Mesothelial cell of epicardium (in vitro differentiated cells): ENCODE measurements around the gene RNF20. TPM values are rescaled to one million over a fixed set of nuclear protein-coding genes. Genes with fewer than 3 reads are reported as not detected.

Experiments used
- DNase-seq, 2 experiments: peaks; one replicate each; pipeline ENCODE4 v3.0.0; 2021; ENCODE audit warnings: low spot score in 2 of 2; ENCODE audit not compliant: unreplicated experiment in 2 of 2
- H3K27ac Mint-ChIP-seq: 2 replicates; pipeline ENCODE4 v1.8.0; 2021; ENCODE audit warnings: mixed read lengths
- H3K27me3 Mint-ChIP-seq: 2 replicates; pipeline ENCODE4 v1.8.0; 2021; ENCODE audit warnings: low read depth, mixed read lengths
- H3K36me3 Mint-ChIP-seq: 2 replicates; pipeline ENCODE4 v1.8.0; 2021; ENCODE audit warnings: mixed read lengths
- H3K4me1 Mint-ChIP-seq: 2 replicates; pipeline ENCODE4 v1.8.0; 2021; ENCODE audit warnings: mixed read lengths
- H3K4me3 Mint-ChIP-seq: 2 replicates; pipeline ENCODE4 v1.8.0; 2021; ENCODE audit warnings: mild to moderate bottlenecking, moderate library complexity, mixed read lengths
- H3K9me3 Mint-ChIP-seq: 2 replicates; pipeline ENCODE4 v1.8.0; 2021; ENCODE audit warnings: mixed read lengths
- total RNA-seq: library from RNA; stranded (reverse); gene quantifications from 3 replicates; pipeline ENCODE4 v1.2.1, GENCODE V29; 2021
- TF ChIP-seq, protein P1 (sequence below): fragments of 200-600 bp; sonication (generic); IDR thresholded peaks from one replicate; pipeline ENCODE4 v1.5.0; 2021; ENCODE audit warnings: antibody characterized with exemption; ENCODE audit not compliant: unreplicated experiment

Gene RNF20
- total RNA-seq, 1 donor from 2014 or later, result 49.0 TPM

- Mint-ChIP-seq H3K27ac (no peak overlapping the region), H3K9me3 (no peaks in the 10 kb centered on the region), H3K27me3 (no peaks in the 10 kb centered on the region), H3K4me1 (peaks cover 9% of the 10 kb centered on the region), H3K36me3 (peaks cover 2% of the 10 kb centered on the region), H3K4me3 (no peak overlapping the region)
- TF ChIP-seq, protein P1, sequence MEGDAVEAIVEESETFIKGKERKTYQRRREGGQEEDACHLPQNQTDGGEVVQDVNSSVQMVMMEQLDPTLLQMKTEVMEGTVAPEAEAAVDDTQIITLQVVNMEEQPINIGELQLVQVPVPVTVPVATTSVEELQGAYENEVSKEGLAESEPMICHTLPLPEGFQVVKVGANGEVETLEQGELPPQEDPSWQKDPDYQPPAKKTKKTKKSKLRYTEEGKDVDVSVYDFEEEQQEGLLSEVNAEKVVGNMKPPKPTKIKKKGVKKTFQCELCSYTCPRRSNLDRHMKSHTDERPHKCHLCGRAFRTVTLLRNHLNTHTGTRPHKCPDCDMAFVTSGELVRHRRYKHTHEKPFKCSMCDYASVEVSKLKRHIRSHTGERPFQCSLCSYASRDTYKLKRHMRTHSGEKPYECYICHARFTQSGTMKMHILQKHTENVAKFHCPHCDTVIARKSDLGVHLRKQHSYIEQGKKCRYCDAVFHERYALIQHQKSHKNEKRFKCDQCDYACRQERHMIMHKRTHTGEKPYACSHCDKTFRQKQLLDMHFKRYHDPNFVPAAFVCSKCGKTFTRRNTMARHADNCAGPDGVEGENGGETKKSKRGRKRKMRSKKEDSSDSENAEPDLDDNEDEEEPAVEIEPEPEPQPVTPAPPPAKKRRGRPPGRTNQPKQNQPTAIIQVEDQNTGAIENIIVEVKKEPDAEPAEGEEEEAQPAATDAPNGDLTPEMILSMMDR, result no peak
- no peak for DNase-seq
Measured at GRCh38 chr9:101574731-101575333, 41.2 kb downstream of the RNF20 start.

- no peaks in the 10 kb centered on the region for H3K9me3 Mint-ChIP-seq
- DNase-seq, result no peak
Measured at GRCh38 chr9:101578378-101578777, 44.7 kb downstream of the RNF20 start.

DNA sequence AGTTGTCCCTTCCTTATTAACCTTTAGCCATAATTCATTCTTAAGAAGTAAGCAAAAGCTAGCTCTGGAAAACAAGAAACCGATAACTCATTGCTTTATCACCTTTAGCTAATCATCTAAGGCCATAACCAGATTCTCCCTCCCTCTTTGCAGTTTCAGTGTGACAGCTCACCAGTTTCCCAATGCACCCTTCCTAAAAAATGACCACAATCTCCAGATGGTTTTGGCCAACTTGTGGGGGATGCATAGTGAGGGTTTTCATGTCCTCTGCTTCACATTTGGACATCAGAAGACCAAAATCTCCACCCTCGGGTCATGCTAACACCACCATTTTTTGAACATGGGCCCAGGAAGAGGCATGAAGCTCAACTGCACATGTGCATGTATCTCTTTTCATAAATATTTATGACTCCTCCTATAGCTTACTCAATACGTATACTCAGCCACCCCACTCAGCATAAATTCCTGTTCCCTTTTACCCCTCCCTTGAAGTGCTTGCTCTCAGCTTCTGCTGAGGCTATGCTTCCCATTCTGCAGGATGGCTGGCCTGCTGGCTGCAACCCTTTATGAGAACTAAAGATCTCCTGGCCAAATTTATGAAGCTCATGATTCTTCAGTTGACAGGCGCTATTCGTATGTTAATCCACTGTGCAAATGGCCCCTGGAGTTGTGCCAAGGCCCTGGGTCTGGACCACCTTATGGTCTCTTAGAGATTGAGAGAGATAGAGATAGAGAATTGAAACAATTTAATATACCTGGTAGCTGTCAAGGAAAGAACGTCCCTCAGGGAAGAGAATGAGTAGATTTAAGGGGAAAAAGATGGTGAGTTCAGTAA lies 46.3 kb downstream of the RNF20 start:
- Mint-ChIP-seq H3K27me3 (no peaks in the 10 kb centered on the region), H3K9me3 (no peaks in the 10 kb centered on the region), H3K4me3 (no peak overlapping the region), H3K27ac (no peak overlapping the region), H3K4me1 (peaks cover 4% of the 10 kb centered on the region), H3K36me3 (no peaks in the 10 kb centered on the region)
- TF ChIP-seq, protein P1, result no peak
- DNase-seq, result no peak

More at GRCh38 chr9:101578378-101578777, 44.7 kb downstream of the RNF20 start:
- Mint-ChIP-seq H3K4me3 (no peak overlapping the region), H3K27ac (no peak overlapping the region), H3K36me3 (no peaks in the 10 kb centered on the region), H3K4me1 (peaks cover 4% of the 10 kb centered on the region), H3K27me3 (no peaks in the 10 kb centered on the region)
- TF ChIP-seq, protein P1, result no peak

DNA sequence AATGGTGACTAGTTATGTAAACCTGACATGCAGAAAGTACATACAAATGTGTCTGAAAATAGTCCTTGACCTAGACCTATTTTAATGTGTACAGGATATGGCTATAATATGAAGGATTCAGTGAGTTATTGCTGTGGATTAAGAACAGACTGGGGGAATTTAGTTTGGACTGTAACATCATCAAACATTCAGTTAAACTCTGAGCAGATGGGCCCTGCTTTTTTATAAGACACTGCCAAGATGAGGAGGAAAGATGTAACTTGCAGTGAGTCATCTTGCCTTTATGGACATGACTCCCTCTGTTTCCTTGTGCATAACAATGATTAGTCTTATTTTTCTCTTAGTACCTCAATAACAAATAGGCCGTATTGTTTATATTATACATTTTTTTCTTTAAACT lies 48.9 kb downstream of the RNF20 start:
- TF ChIP-seq, protein P1, result no peak
- no peak for DNase-seq
- H3K36me3 Mint-ChIP-seq, result no peaks in the 10 kb centered on the region
- no peak overlapping the region for H3K4me3 Mint-ChIP-seq
- H3K4me1 Mint-ChIP-seq, result peaks cover 4% of the 10 kb centered on the region
- H3K9me3 Mint-ChIP-seq, result no peaks in the 10 kb centered on the region
- no peaks in the 10 kb centered on the region for H3K27me3 Mint-ChIP-seq
- peak overlapping the region; percentile 10 for H3K27ac Mint-ChIP-seq

GRCh38 chr9:101585740-101586139 lies 52.1 kb downstream of the RNF20 start:
- TF ChIP-seq, protein P1, result no peak
- Mint-ChIP-seq H3K9me3 (no peaks in the 10 kb centered on the region), H3K36me3 (no peaks in the 10 kb centered on the region), H3K4me3 (no peak overlapping the region), H3K27ac (no peak overlapping the region), H3K27me3 (no peaks in the 10 kb centered on the region), H3K4me1 (peaks cover 4% of the 10 kb centered on the region)
- DNase-seq, result no peak
